Activated CD4-positive, alpha-beta T cell treated with anti-CD3 and anti-CD28 coated beads, Interleukin-2, amount 10 ng/mL, durations not matched to agents 7 days and 5 days (primary cell): ENCODE results near the gene PPRC1. TPM values are rescaled to one million over a fixed set of nuclear protein-coding genes. Genes with fewer than 3 reads are reported as not detected.

ENCODE experiments used
- CTCF ChIA-PET: fragments of 350-600 bp; sonication (Branson Sonifier 250); formaldehyde crosslinking; loops from one replicate; lab custom pipeline; 2021; ENCODE audit warnings: antibody characterized with exemption; lab: Charles Lee
- POLR2A ChIA-PET: fragments of 350-600 bp; sonication (Branson Sonifier 250); formaldehyde crosslinking; loops from one replicate; lab custom pipeline; 2021; ENCODE audit warnings: antibody characterized with exemption; lab: Charles Lee
- DNase-seq: peaks from one replicate; pipeline ENCODE4 v3.0.0-alpha.2; 2020
- H3K27ac Mint-ChIP-seq: one replicate; pipeline ENCODE4 v1.8.0; 2021; ENCODE audit warnings: mild to moderate bottlenecking, moderate library complexity, mixed read lengths
- H3K27me3 Mint-ChIP-seq: one replicate; pipeline ENCODE4 v1.8.0; 2021; ENCODE audit warnings: mixed read lengths
- H3K36me3 Mint-ChIP-seq: one replicate; pipeline ENCODE4 v1.8.0; 2021; ENCODE audit warnings: low read depth, mixed read lengths
- H3K4me1 Mint-ChIP-seq: one replicate; pipeline ENCODE4 v1.8.0; 2021; ENCODE audit warnings: mixed read lengths
- H3K4me3 Mint-ChIP-seq: one replicate; pipeline ENCODE4 v1.8.0; 2021; ENCODE audit warnings: mild to moderate bottlenecking, moderate library complexity, mixed read lengths
- H3K9me3 Mint-ChIP-seq: one replicate; pipeline ENCODE4 v1.8.0; 2021; ENCODE audit warnings: mixed read lengths
- total RNA-seq, 2 experiments: library from RNA; stranded (reverse); gene quantifications; one replicate each; pipeline ENCODE4 v1.2.3, GENCODE V29; 2021

Gene PPRC1
- total RNA-seq, 2 experiments from 2014 or later, result 47.7 to 49.4 TPM

GRCh38 chr10:102112210-102112817, 20.5 kb upstream of the PPRC1 start:
- H3K36me3 Mint-ChIP-seq, result peaks cover 38% of the 10 kb centered on the region
- no peak overlapping the region for H3K4me3 Mint-ChIP-seq
- ChIA-PET CTCF (interaction anchor here (0.6 to 4.8 kb wide), 6 partner anchors 9 to 1158 kb away, joined by 3 to 17 read pairs (median 8); no protein-coding TSS in a partner anchor), POLR2A (interaction anchor here (1.0 kb wide), 1 partner anchor 44 kb away, joined by 3 read pairs; no protein-coding TSS in a partner anchor)
- no peaks in the 10 kb centered on the region for H3K27me3 Mint-ChIP-seq
- H3K27ac Mint-ChIP-seq, result no peak overlapping the region
- H3K9me3 Mint-ChIP-seq, result no peaks in the 10 kb centered on the region
- no peak for DNase-seq
- H3K4me1 Mint-ChIP-seq, result peaks cover 43% of the 10 kb centered on the region

- peak; percentile 33 for DNase-seq
- Mint-ChIP-seq H3K36me3 (peaks cover 35% of the 10 kb centered on the region), H3K27ac (peak overlapping the region; percentile 78), H3K4me3 (peak overlapping the region; percentile 76), H3K27me3 (no peaks in the 10 kb centered on the region), H3K9me3 (no peaks in the 10 kb centered on the region), H3K4me1 (peaks cover 54% of the 10 kb centered on the region)
- ChIA-PET POLR2A (interaction anchor here (0.6 to 1.0 kb wide), 2 partner anchors 11 to 45 kb away, joined by 3 read pairs; no protein-coding TSS in a partner anchor), CTCF (interaction anchor here (0.5 to 4.8 kb wide), 9 partner anchors 11 to 287 kb away, joined by 3 to 17 read pairs (median 4); no protein-coding TSS in a partner anchor)
Observed at GRCh38 chr10:102113261-102113955, 19.4 kb upstream of the PPRC1 start.

GRCh38 chr10:102113956-102114857, 18.6 kb upstream of the PPRC1 start:
- Mint-ChIP-seq H3K4me1 (peaks cover 61% of the 10 kb centered on the region), H3K27ac (peak overlapping the region; percentile 94), H3K36me3 (peaks cover 28% of the 10 kb centered on the region), H3K27me3 (no peaks in the 10 kb centered on the region), H3K9me3 (no peaks in the 10 kb centered on the region), H3K4me3 (peak overlapping the region; percentile 76)
- DNase-seq, result peak; percentile 14
- CTCF ChIA-PET, result interaction anchor here (0.6 to 4.8 kb wide), 7 partner anchors 9 to 187 kb away, joined by 3 to 17 read pairs (median 6); no protein-coding TSS in a partner anchor
- POLR2A ChIA-PET, result no interaction called here

- Mint-ChIP-seq H3K36me3 (peaks cover 20% of the 10 kb centered on the region), H3K27ac (peak overlapping the region; percentile 94), H3K4me3 (peak overlapping the region; percentile 76), H3K9me3 (no peaks in the 10 kb centered on the region), H3K4me1 (peaks cover 63% of the 10 kb centered on the region), H3K27me3 (no peaks in the 10 kb centered on the region)
- DNase-seq, result peak; percentile 90
- POLR2A ChIA-PET, result interaction anchor here (0.6 kb wide), 1 partner anchor 23 kb away, joined by 4 read pairs; no protein-coding TSS in a partner anchor
- CTCF ChIA-PET, result interaction anchor here (0.9 to 4.8 kb wide), 4 partner anchors 10 to 42 kb away, joined by 3 to 17 read pairs (median 9); no protein-coding TSS in a partner anchor
Observed at GRCh38 chr10:102114861-102115618, 17.8 kb upstream of the PPRC1 start.

GRCh38 chr10:102115775-102116174, 17.1 kb upstream of the PPRC1 start:
- H3K9me3 Mint-ChIP-seq, result no peaks in the 10 kb centered on the region
- POLR2A ChIA-PET, result no interaction called here
- H3K4me1 Mint-ChIP-seq, result peaks cover 64% of the 10 kb centered on the region
- CTCF ChIA-PET, result interaction anchor here (1.6 to 4.8 kb wide), 2 partner anchors 11 to 43 kb away, joined by 5 to 17 read pairs; no protein-coding TSS in a partner anchor
- peaks cover 13% of the 10 kb centered on the region for H3K36me3 Mint-ChIP-seq
- no peaks in the 10 kb centered on the region for H3K27me3 Mint-ChIP-seq
- H3K27ac Mint-ChIP-seq, result peak overlapping the region; percentile 94
- H3K4me3 Mint-ChIP-seq, result peak overlapping the region; percentile 76
- DNase-seq, result no peak

- no peaks in the 10 kb centered on the region for H3K27me3 Mint-ChIP-seq
- DNase-seq, result no peak
- H3K27ac Mint-ChIP-seq, result peak overlapping the region; percentile 94
- no peaks in the 10 kb centered on the region for H3K9me3 Mint-ChIP-seq
- H3K4me1 Mint-ChIP-seq, result peaks cover 69% of the 10 kb centered on the region
- ChIA-PET POLR2A (interaction anchor here (0.5 kb wide), 1 partner anchor 287 kb away, joined by 3 read pairs; no protein-coding TSS in a partner anchor), CTCF (interaction anchor here (0.6 to 1.0 kb wide), 2 partner anchors 11 to 647 kb away, joined by 3 to 4 read pairs; no protein-coding TSS in a partner anchor)
- H3K4me3 Mint-ChIP-seq, result peak overlapping the region; percentile 76
- H3K36me3 Mint-ChIP-seq, result peaks cover 10% of the 10 kb centered on the region
Observed at GRCh38 chr10:102116656-102117055, 16.2 kb upstream of the PPRC1 start.

- peak; percentile 76 for DNase-seq
- Mint-ChIP-seq H3K36me3 (peaks cover 5% of the 10 kb centered on the region), H3K4me1 (peaks cover 66% of the 10 kb centered on the region), H3K27me3 (no peaks in the 10 kb centered on the region), H3K27ac (peak overlapping the region; percentile 94), H3K4me3 (peak overlapping the region; percentile 90), H3K9me3 (no peaks in the 10 kb centered on the region)
- CTCF ChIA-PET, result interaction anchor here (0.7 to 1.7 kb wide), 6 partner anchors 10 to 282 kb away, joined by 3 to 5 read pairs (median 4); no protein-coding TSS in a partner anchor
- POLR2A ChIA-PET, result no interaction called here
Observed at GRCh38 chr10:102117391-102118159, 15.3 kb upstream of the PPRC1 start.

GRCh38 chr10:102118867-102119266, 14.0 kb upstream of the PPRC1 start:
- POLR2A ChIA-PET, result interaction anchor here (0.8 kb wide), 1 partner anchor 33 kb away, joined by 3 read pairs; the partner anchor contains the start of gene NOLC1
- Mint-ChIP-seq H3K4me3 (peak overlapping the region; percentile 90), H3K27ac (peak overlapping the region; percentile 94), H3K4me1 (peaks cover 56% of the 10 kb centered on the region), H3K27me3 (no peaks in the 10 kb centered on the region), H3K9me3 (no peaks in the 10 kb centered on the region), H3K36me3 (no peaks in the 10 kb centered on the region)
- DNase-seq, result peak; percentile 20
- CTCF ChIA-PET, result interaction anchor here (0.5 to 1.7 kb wide), 8 partner anchors 8 to 615 kb away, joined by 3 to 7 read pairs (median 4); no protein-coding TSS in a partner anchor

GRCh38 chr10:102119417-102120141, 13.3 kb upstream of the PPRC1 start:
- Mint-ChIP-seq H3K9me3 (no peaks in the 10 kb centered on the region), H3K27ac (peak overlapping the region; percentile 94), H3K4me3 (peak overlapping the region; percentile 90), H3K4me1 (peaks cover 56% of the 10 kb centered on the region), H3K36me3 (no peaks in the 10 kb centered on the region), H3K27me3 (no peaks in the 10 kb centered on the region)
- ChIA-PET POLR2A (no interaction called here), CTCF (interaction anchor here (0.8 to 1.7 kb wide), 5 partner anchors 9 to 110 kb away, joined by 3 to 7 read pairs (median 5); no protein-coding TSS in a partner anchor)
- DNase-seq, result peak; percentile 54
